ENCODE data around the gene ZNF839.

Gene ZNF839

GRCh38 chr14:102304611-102305506, 14.7 kb upstream of the ZNF839 start, which contains the start of gene MOK:
Gene MOK (minus strand): TSS chr14:102305164. CDS start chr14:102304968, 196 bp downstream.
- H3K9me3 ChIP-seq (ENCODE audit: insufficient read depth, low read depth, low read length), result no peaks in the 10 kb centered on the region
- H3K27me3 ChIP-seq (ENCODE audit: insufficient read depth, low read length, poor library complexity, severe bottlenecking), result no peaks in the 10 kb centered on the region
- no peak within 1 kb of the TSS for H3K9ac ChIP-seq (ENCODE audit: low read depth, low read length, poor library complexity, severe bottlenecking)
- peak within 1 kb of the TSS; percentile 78 for H3K4me3 ChIP-seq (ENCODE audit: low read length, poor library complexity, severe bottlenecking)
- no peaks in the 10 kb centered on the region for H3K9me2 ChIP-seq (replicated peaks; ENCODE audit: low read depth, low read length)
- no peaks in the 10 kb centered on the region for H3K36me3 ChIP-seq (ENCODE audit: insufficient read depth, low read length)
- H3K4me1 ChIP-seq (ENCODE audit: insufficient read depth, low read length, poor library complexity, severe bottlenecking), result no peaks in the 10 kb centered on the region
- no peaks in the 10 kb centered on the region for H3F3A ChIP-seq (ENCODE audit: low read depth)
- no peaks in the 10 kb centered on the region for H3K79me2 ChIP-seq (ENCODE audit: insufficient read depth, low read length)
- no peaks in the 10 kb centered on the region for H4K20me1 ChIP-seq (ENCODE audit: insufficient read depth, low read length, poor library complexity, severe bottlenecking)
- H2AFZ ChIP-seq (ENCODE audit: low read length), result peak within 1 kb of the TSS; percentile 99
- H3K4me2 ChIP-seq (ENCODE audit: low read depth, low read length, poor library complexity, severe bottlenecking), result peak within 1 kb of the TSS; percentile 71
- TF ChIP-seq CTCF (conservative IDR thresholded peaks at IDR 0.05; ENCODE audit: low read length) (no peak), EZH2phosphoT487 (IDR thresholded peaks at IDR 0.05; ENCODE audit: borderline replicate concordance) (no peak)

GRCh38 chr14:102314242-102315011, 5.1 kb upstream of the ZNF839 start:
- H3K9me3 ChIP-seq (ENCODE audit: insufficient read depth, low read depth, low read length), result no peaks in the 10 kb centered on the region
- H4K20me1 ChIP-seq (ENCODE audit: insufficient read depth, low read length, poor library complexity, severe bottlenecking), result no peaks in the 10 kb centered on the region
- H3K4me1 ChIP-seq (ENCODE audit: insufficient read depth, low read length, poor library complexity, severe bottlenecking), result peaks cover 22% of the 10 kb centered on the region
- no peaks in the 10 kb centered on the region for H3K27me3 ChIP-seq (ENCODE audit: insufficient read depth, low read length, poor library complexity, severe bottlenecking)
- H3K4me3 ChIP-seq (ENCODE audit: low read length, poor library complexity, severe bottlenecking), result peak overlapping the region; percentile 79
- peak overlapping the region; percentile 69 for H3K4me2 ChIP-seq (ENCODE audit: low read depth, low read length, poor library complexity, severe bottlenecking)
- TF ChIP-seq EZH2phosphoT487 (IDR thresholded peaks at IDR 0.05; ENCODE audit: borderline replicate concordance) (no peak), CTCF (conservative IDR thresholded peaks at IDR 0.05; ENCODE audit: low read length) (peak; percentile 90)
- peak overlapping the region; percentile 95 for H2AFZ ChIP-seq (ENCODE audit: low read length)
- 0 out of 2 replicates have a peak, but pooled peaks cover 4% of the 10 kb centered on the region for H3K79me2 ChIP-seq (ENCODE audit: insufficient read depth, low read length)
- peak overlapping the region; percentile 71 for H3K9ac ChIP-seq (ENCODE audit: low read depth, low read length, poor library complexity, severe bottlenecking)
- no peaks in the 10 kb centered on the region for H3K36me3 ChIP-seq (ENCODE audit: insufficient read depth, low read length)
- H3K9me2 ChIP-seq (replicated peaks; ENCODE audit: low read depth, low read length), result no peaks in the 10 kb centered on the region
- H3F3A ChIP-seq (ENCODE audit: low read depth), result no peaks in the 10 kb centered on the region

GRCh38 chr14:102315121-102315520, 4.4 kb upstream of the ZNF839 start:
- Histone ChIP-seq H3K4me1 (ENCODE audit: insufficient read depth, low read length, poor library complexity, severe bottlenecking) (peaks cover 22% of the 10 kb centered on the region), H3K4me2 (ENCODE audit: low read depth, low read length, poor library complexity, severe bottlenecking) (peak overlapping the region; percentile 69), H3K36me3 (ENCODE audit: insufficient read depth, low read length) (no peaks in the 10 kb centered on the region), H3K9ac (ENCODE audit: low read depth, low read length, poor library complexity, severe bottlenecking) (peak overlapping the region; percentile 71), H3K9me3 (ENCODE audit: insufficient read depth, low read depth, low read length) (no peaks in the 10 kb centered on the region), H4K20me1 (ENCODE audit: insufficient read depth, low read length, poor library complexity, severe bottlenecking) (no peaks in the 10 kb centered on the region), H2AFZ (ENCODE audit: low read length) (no peak overlapping the region; the same call in 1 of the 2 replicates), H3K79me2 (ENCODE audit: insufficient read depth, low read length) (peaks cover 7% of the 10 kb centered on the region; the same call in 1 of the 2 replicates), H3K27me3 (ENCODE audit: insufficient read depth, low read length, poor library complexity, severe bottlenecking) (no peaks in the 10 kb centered on the region), H3K9me2 (replicated peaks; ENCODE audit: low read depth, low read length) (no peaks in the 10 kb centered on the region), H3K4me3 (ENCODE audit: low read length, poor library complexity, severe bottlenecking) (peak overlapping the region; percentile 79), H3F3A (ENCODE audit: low read depth) (no peaks in the 10 kb centered on the region)
- TF ChIP-seq CTCF (conservative IDR thresholded peaks at IDR 0.05; ENCODE audit: low read length), result no peak
- TF ChIP-seq EZH2phosphoT487 (IDR thresholded peaks at IDR 0.05; ENCODE audit: borderline replicate concordance), result no peak

Data from Loucy (cell line).